Muscle layer of colon (tissue), 2 donors: ENCODE results near the gene SHC1.

Source experiments
- H3K27ac ChIP-seq: one replicate; pipeline ENCODE4 v1.7.0; 2013; ENCODE audit warnings: low read depth, mild to moderate bottlenecking, low read length, moderate library complexity
- H3K27me3 ChIP-seq, 2 donors: one replicate each; pipeline ENCODE4 v1.7.0; 2013; ENCODE audit warnings: low read length in 2 of 2, mild to moderate bottlenecking in 2 of 2; ENCODE audit not compliant: insufficient read depth in 2 of 2, control insufficient read depth in 1 of 2
- H3K36me3 ChIP-seq: one replicate; pipeline ENCODE4 v1.7.0; 2013; ENCODE audit warnings: mild to moderate bottlenecking, low read length; ENCODE audit not compliant: insufficient read depth
- H3K4me1 ChIP-seq: one replicate; pipeline ENCODE4 v1.7.0; 2013; ENCODE audit warnings: mild to moderate bottlenecking, low read length; ENCODE audit not compliant: insufficient read depth
- H3K4me3 ChIP-seq, 2 donors: one replicate each; pipeline ENCODE4 v1.7.0; 2013; ENCODE audit warnings: low read length in 2 of 2, low read depth in 1 of 2, mild to moderate bottlenecking in 1 of 2, moderate library complexity in 1 of 2
- H3K9ac ChIP-seq: one replicate; pipeline ENCODE4 v1.7.0; 2013; ENCODE audit warnings: low read length
- H3K9me3 ChIP-seq: one replicate; pipeline ENCODE4 v1.7.0; 2013; ENCODE audit warnings: mild to moderate bottlenecking, low read length
- donor health status: abdominal sarcoma.
- donor health status: Adenocarcinoma of cecum.

The SHC1 gene

GRCh38 chr1:154957091-154957657 lies 13.4 kb downstream of the SHC1 start:
- Histone ChIP-seq H3K4me3 (peak overlapping the region in 1 of 2 donors; percentile 80), H3K9ac (no peak overlapping the region), H3K4me1 (peaks cover 53% of the 10 kb centered on the region), H3K9me3 (no peaks in the 10 kb centered on the region), H3K36me3 (peaks cover 20% of the 10 kb centered on the region), H3K27me3 (no peaks in the 10 kb centered on the region), H3K27ac (peak overlapping the region; percentile 8)

GRCh38 chr1:154956544-154956941 lies 14.0 kb downstream of the SHC1 start:
- Histone ChIP-seq H3K36me3 (peaks cover 21% of the 10 kb centered on the region), H3K4me3 (peak overlapping the region; percentile 47 to 80), H3K4me1 (peaks cover 59% of the 10 kb centered on the region), H3K27ac (peak overlapping the region; percentile 8), H3K9ac (peak overlapping the region; percentile 15), H3K9me3 (no peaks in the 10 kb centered on the region), H3K27me3 (no peaks in the 10 kb centered on the region)

GRCh38 chr1:154955718-154956543 lies 14.6 kb downstream of the SHC1 start, which contains the start of gene PBXIP1:
Gene PBXIP1 (minus strand): TSS chr1:154956099. CDS start chr1:154953721, 2,378 bp downstream.
- Histone ChIP-seq H3K27me3 (no peaks in the 10 kb centered on the region), H3K27ac (peak within 1 kb of the TSS; percentile 8), H3K9ac (peak within 1 kb of the TSS; percentile 15), H3K4me1 (peaks cover 57% of the 10 kb centered on the region), H3K36me3 (peaks cover 27% of the 10 kb centered on the region), H3K4me3 (peak within 1 kb of the TSS; percentile 47 to 80), H3K9me3 (no peaks in the 10 kb centered on the region)

- Histone ChIP-seq H3K4me1 (peaks cover 51% of the 10 kb centered on the region), H3K9ac (peak overlapping the region; percentile 15)
Measured at GRCh38 chr1:154955039-154955717, 15.4 kb downstream of the SHC1 start.

GRCh38 chr1:154954541-154954940 lies 16.0 kb downstream of the SHC1 start:
- Histone ChIP-seq H3K9me3 (no peaks in the 10 kb centered on the region), H3K27me3 (no peaks in the 10 kb centered on the region), H3K4me3 (peak overlapping the region in 1 of 2 donors; percentile 80), H3K27ac (peak overlapping the region; percentile 8), H3K9ac (no peak overlapping the region), H3K36me3 (peaks cover 31% of the 10 kb centered on the region), H3K4me1 (peaks cover 51% of the 10 kb centered on the region)

More at GRCh38 chr1:154955039-154955717, 15.4 kb downstream of the SHC1 start:
- H3K9me3 ChIP-seq: no peaks in the 10 kb centered on the region
- no peaks in the 10 kb centered on the region for H3K27me3 ChIP-seq
- H3K27ac ChIP-seq: peak overlapping the region; percentile 8
- H3K4me3 ChIP-seq: peak overlapping the region; percentile 15 to 80
- peaks cover 33% of the 10 kb centered on the region for H3K36me3 ChIP-seq

- Histone ChIP-seq H3K27ac (no peak overlapping the region), H3K27me3 (no peaks in the 10 kb centered on the region), H3K9me3 (no peaks in the 10 kb centered on the region), H3K36me3 (peaks cover 25% of the 10 kb centered on the region), H3K4me1 (peaks cover 51% of the 10 kb centered on the region), H3K4me3 (peak overlapping the region in 1 of 2 donors; percentile 80), H3K9ac (no peak overlapping the region)
Measured at GRCh38 chr1:154953611-154954038, 16.9 kb downstream of the SHC1 start.

GRCh38 chr1:154952664-154953063 lies 17.9 kb downstream of the SHC1 start:
- H3K36me3 ChIP-seq: peaks cover 26% of the 10 kb centered on the region
- H3K9me3 ChIP-seq: no peaks in the 10 kb centered on the region
- H3K27ac ChIP-seq: no peak overlapping the region
- no peaks in the 10 kb centered on the region for H3K27me3 ChIP-seq
- no peak overlapping the region for H3K9ac ChIP-seq
- peaks cover 51% of the 10 kb centered on the region for H3K4me1 ChIP-seq
- H3K4me3 ChIP-seq: no peak overlapping the region

GRCh38 chr1:154951901-154952657 lies 18.5 kb downstream of the SHC1 start:
- Histone ChIP-seq H3K9ac (no peak overlapping the region), H3K27ac (no peak overlapping the region), H3K36me3 (peaks cover 31% of the 10 kb centered on the region), H3K9me3 (no peaks in the 10 kb centered on the region), H3K4me3 (no peak overlapping the region), H3K27me3 (no peaks in the 10 kb centered on the region), H3K4me1 (peaks cover 48% of the 10 kb centered on the region)

GRCh38 chr1:154948079-154948478 lies 22.5 kb downstream of the SHC1 start:
- Histone ChIP-seq H3K4me1 (peaks cover 30% of the 10 kb centered on the region), H3K27ac (no peak overlapping the region), H3K36me3 (peaks cover 51% of the 10 kb centered on the region), H3K27me3 (no peaks in the 10 kb centered on the region), H3K4me3 (no peak overlapping the region), H3K9me3 (no peaks in the 10 kb centered on the region), H3K9ac (no peak overlapping the region)

GRCh38 chr1:154945962-154946850 lies 24.3 kb downstream of the SHC1 start:
- no peak overlapping the region for H3K27ac ChIP-seq
- no peak overlapping the region for H3K9ac ChIP-seq
- no peak overlapping the region for H3K4me3 ChIP-seq
- H3K4me1 ChIP-seq: peaks cover 15% of the 10 kb centered on the region
- no peaks in the 10 kb centered on the region for H3K9me3 ChIP-seq
- no peaks in the 10 kb centered on the region for H3K27me3 ChIP-seq
- peaks cover 47% of the 10 kb centered on the region for H3K36me3 ChIP-seq
